PFSK-1 (cell line): ENCODE results near the gene ATP13A5.

Experiments used
- POLR2AphosphoS5 ChIP-seq: IDR thresholded peaks from 2 replicates; pipeline ENCODE4 v1.6.1; 2012; ENCODE audit warnings: low read depth, mild to moderate bottlenecking, control low read depth, low read length, moderate library complexity
- TAF1 ChIP-seq: IDR thresholded peaks from 2 replicates; pipeline ENCODE4 v1.6.1; 2012; ENCODE audit warnings: low read length, control low read depth, borderline replicate concordance; ENCODE audit not compliant: insufficient read depth

DNA sequence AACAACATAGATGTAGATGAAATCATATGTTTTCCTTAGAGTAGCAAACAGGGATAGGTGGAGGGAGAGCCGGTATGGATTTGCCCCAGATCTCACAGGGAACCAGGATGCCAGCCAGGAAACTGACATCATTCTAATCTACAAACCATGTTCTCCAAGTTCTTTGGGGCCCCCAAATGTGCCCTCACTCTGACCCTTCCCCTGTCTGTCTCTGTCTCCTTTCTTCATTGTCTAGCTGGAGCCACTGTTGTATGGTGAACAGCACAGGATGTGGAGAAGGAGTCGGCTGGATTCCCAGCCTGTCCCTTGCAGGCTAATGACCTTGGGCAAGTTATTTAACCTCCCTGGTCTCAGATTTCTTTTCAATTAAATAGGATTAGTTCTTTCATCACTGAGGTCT, 962 bp downstream of the ATP13A5 start:
- no peak for TF ChIP-seq POLR2AphosphoS5
- TF ChIP-seq TAF1: no peak
